GM18951 (cell line): ENCODE results near the gene DCDC2B.

Experiments
- POLR2A ChIP-seq: IDR thresholded peaks from 4 replicates; pipeline ENCODE4 v1.6.1; 2011; ENCODE audit warnings: mild to moderate bottlenecking; ENCODE audit not compliant: insufficient read length, insufficient read depth; ENCODE audit errors: extremely low read depth
- in situ Hi-C: fragments of 300-500 bp; cut with MboI; formaldehyde crosslinking; loops from one replicate; pipeline ENCODE4 v1.12.0; 2022; ENCODE audit warnings: low sequenced_read_pairs, mixed read lengths, inconsistent platforms; ENCODE audit not compliant: unreplicated experiment

DCDC2B gene

GRCh38 chr1:32184650-32185049 is 24.2 kb upstream of the DCDC2B start:
- TF ChIP-seq POLR2A, result no peak
- in situ Hi-C loops, result no loop called here

GRCh38 chr1:32186077-32186476 is 22.8 kb upstream of the DCDC2B start:
- in situ Hi-C loops, result no loop called here
- no peak for TF ChIP-seq POLR2A

GRCh38 chr1:32186491-32186890 is 22.4 kb upstream of the DCDC2B start:
- in situ Hi-C loops, result no loop called here
- TF ChIP-seq POLR2A, result no peak

- no peak for TF ChIP-seq POLR2A
- in situ Hi-C loops, result no loop called here
These were observed 21.0 kb upstream of the DCDC2B start for GRCh38 chr1:32187850-32188249.

- no peak for TF ChIP-seq POLR2A
- in situ Hi-C loops, result no loop called here
These were observed 16.5 kb upstream of the DCDC2B start for GRCh38 chr1:32192220-32192948.

- TF ChIP-seq POLR2A, result no peak
- in situ Hi-C loops, result no loop called here
These were observed 13.9 kb upstream of the DCDC2B start for GRCh38 chr1:32194984-32195383.

GRCh38 chr1:32195531-32195930 is 13.4 kb upstream of the DCDC2B start:
- in situ Hi-C loops, result no loop called here

GRCh38 chr1:32195972-32196823 is 12.7 kb upstream of the DCDC2B start:
- no peak for TF ChIP-seq POLR2A
- in situ Hi-C loops, result no loop called here

More at GRCh38 chr1:32195531-32195930, 13.4 kb upstream of the DCDC2B start:
- TF ChIP-seq POLR2A, result no peak

GRCh38 chr1:32197074-32197473 is 11.8 kb upstream of the DCDC2B start:
- in situ Hi-C loops, result no loop called here
- TF ChIP-seq POLR2A, result no peak

- in situ Hi-C loops, result no loop called here
These were observed 11.1 kb upstream of the DCDC2B start for GRCh38 chr1:32197837-32198236.

GRCh38 chr1:32198237-32199042 is 10.4 kb upstream of the DCDC2B start:
- in situ Hi-C loops, result no loop called here
- TF ChIP-seq POLR2A, result no peak

More at GRCh38 chr1:32197837-32198236, 11.1 kb upstream of the DCDC2B start:
- no peak for TF ChIP-seq POLR2A

- in situ Hi-C loops, result no loop called here
These were observed 9.7 kb upstream of the DCDC2B start for GRCh38 chr1:32199043-32199716.

GRCh38 chr1:32199717-32200072 is 9.2 kb upstream of the DCDC2B start:
- no peak for TF ChIP-seq POLR2A
- in situ Hi-C loops, result no loop called here

More at GRCh38 chr1:32199043-32199716, 9.7 kb upstream of the DCDC2B start:
- peak; percentile 22 for TF ChIP-seq POLR2A
